ENCODE data around the gene GTPBP3. TPM values are rescaled to one million over a fixed set of nuclear protein-coding genes. Genes with fewer than 3 reads are reported as not detected.

The GTPBP3 gene
- total and polyA plus RNA-seq, 2 of the 13 experiments (the other 11 are each of a cell fraction or from before 2014, with no cell fraction given), result 17.5 to 30.0 TPM

DNA sequence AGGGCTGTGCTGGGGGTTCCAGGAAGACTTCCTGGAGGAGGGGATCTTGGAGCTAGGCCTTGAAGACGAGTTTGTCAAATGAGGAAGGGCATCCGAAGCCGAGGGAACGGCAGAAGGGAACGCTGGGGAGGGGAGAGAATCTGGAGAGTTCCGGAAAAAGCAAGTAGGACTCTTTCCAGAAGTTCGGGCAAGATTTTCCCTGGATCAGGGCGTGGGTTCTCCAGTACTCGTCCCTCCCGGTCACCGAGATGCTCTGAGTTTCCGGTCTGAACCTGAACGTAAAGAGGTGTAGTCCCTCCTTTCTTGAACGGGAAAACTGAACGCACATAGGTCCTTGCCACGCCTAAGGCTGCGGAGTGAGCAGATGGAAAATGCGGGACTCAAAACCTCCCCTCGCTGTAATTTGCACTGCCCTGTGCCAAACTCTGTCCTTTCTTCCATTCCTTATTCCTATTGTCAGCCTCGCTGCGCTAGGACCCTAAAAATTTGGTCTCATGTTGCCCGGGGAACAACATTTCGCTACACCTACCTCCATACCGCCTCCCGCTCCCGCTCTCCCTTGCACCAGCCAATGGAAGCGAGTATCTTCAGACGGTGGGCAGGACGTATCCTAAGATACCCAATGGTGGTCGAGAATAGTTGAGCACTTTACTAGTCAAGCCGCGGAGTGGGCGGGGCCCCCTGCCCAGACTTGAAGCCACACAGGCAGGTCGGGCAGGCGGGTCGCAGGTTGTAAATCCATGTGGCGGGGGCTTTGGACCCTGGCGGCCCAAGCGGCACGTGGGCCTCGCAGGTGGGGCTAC lies at the start of gene GTPBP3 (continued):
- TF ChIP-seq ZNF281 (CRISPR knock-in tag; IDR thresholded peaks at IDR 0.05; ENCODE audit: borderline replicate concordance) (peak; percentile 16; the same call in 1 of the 2 replicates), LCORL (IDR thresholded peaks at IDR 0.05) (no peak), LCORL (CRISPR knock-in tag; IDR thresholded peaks at IDR 0.05) (peak; percentile 13; the same call in 1 of the 2 replicates), PRDM15 (CRISPR knock-in tag; IDR thresholded peaks at IDR 0.05) (no peak), POLR2G (IDR thresholded peaks at IDR 0.05; ENCODE audit: low read depth, low read length) (peak; percentile 89), CENPX (CRISPR knock-in tag; IDR thresholded peaks at IDR 0.05) (no peak), ZBTB2 (CRISPR knock-in tag; IDR thresholded peaks at IDR 0.05; ENCODE audit: low read depth) (no peak; the same call in 1 of the 2 replicates), ZFYVE20 (CRISPR knock-in tag; IDR thresholded peaks at IDR 0.05; ENCODE audit: borderline replicate concordance, low read depth) (no peak), HNRNPLL (IDR thresholded peaks at IDR 0.05; ENCODE audit: low read depth, low read length, poor library complexity, severe bottlenecking) (peak; percentile 73), TSC22D2 (CRISPR knock-in tag; IDR thresholded peaks at IDR 0.05; ENCODE audit: borderline replicate concordance) (no peak), ARHGAP35 (CRISPR knock-in tag; IDR thresholded peaks at IDR 0.05; ENCODE audit: borderline replicate concordance) (peak; percentile 27)
- TF ChIP-seq, protein P1, sequence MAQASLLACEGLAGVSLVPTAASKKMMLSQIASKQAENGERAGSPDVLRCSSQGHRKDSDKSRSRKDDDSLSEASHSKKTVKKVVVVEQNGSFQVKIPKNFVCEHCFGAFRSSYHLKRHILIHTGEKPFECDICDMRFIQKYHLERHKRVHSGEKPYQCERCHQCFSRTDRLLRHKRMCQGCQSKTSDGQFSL (CRISPR knock-in tag; IDR thresholded peaks at IDR 0.05), result no peak
- TF ChIP-seq, protein P2, sequence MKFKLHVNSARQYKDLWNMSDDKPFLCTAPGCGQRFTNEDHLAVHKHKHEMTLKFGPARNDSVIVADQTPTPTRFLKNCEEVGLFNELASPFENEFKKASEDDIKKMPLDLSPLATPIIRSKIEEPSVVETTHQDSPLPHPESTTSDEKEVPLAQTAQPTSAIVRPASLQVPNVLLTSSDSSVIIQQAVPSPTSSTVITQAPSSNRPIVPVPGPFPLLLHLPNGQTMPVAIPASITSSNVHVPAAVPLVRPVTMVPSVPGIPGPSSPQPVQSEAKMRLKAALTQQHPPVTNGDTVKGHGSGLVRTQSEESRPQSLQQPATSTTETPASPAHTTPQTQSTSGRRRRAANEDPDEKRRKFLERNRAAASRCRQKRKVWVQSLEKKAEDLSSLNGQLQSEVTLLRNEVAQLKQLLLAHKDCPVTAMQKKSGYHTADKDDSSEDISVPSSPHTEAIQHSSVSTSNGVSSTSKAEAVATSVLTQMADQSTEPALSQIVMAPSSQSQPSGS (CRISPR knock-in tag; IDR thresholded peaks at IDR 0.05), result peak; percentile 73; the same call in 1 of the 2 replicates
- TF ChIP-seq, protein P3, sequence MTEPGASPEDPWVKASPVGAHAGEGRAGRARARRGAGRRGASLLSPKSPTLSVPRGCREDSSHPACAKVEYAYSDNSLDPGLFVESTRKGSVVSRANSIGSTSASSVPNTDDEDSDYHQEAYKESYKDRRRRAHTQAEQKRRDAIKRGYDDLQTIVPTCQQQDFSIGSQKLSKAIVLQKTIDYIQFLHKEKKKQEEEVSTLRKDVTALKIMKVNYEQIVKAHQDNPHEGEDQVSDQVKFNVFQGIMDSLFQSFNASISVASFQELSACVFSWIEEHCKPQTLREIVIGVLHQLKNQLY (CRISPR knock-in tag; IDR thresholded peaks at IDR 0.05), result no peak
- TF ChIP-seq, protein P4, sequence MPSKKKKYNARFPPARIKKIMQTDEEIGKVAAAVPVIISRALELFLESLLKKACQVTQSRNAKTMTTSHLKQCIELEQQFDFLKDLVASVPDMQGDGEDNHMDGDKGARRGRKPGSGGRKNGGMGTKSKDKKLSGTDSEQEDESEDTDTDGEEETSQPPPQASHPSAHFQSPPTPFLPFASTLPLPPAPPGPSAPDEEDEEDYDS (CRISPR knock-in tag; IDR thresholded peaks at IDR 0.05), result peak; percentile 97
